Neural progenitor cell (in vitro differentiated cells): ENCODE measurements around the gene PRB4.

Experiments used
- CTCF ChIP-seq: fragments of 200-600 bp; sonication (generic); IDR thresholded peaks from 2 replicates; pipeline ENCODE4 v1.5.1; 2017; ENCODE audit warnings: antibody characterized with exemption, mild to moderate bottlenecking
- EZH2 ChIP-seq: fragments of 200-600 bp; sonication (generic); IDR thresholded peaks from 2 replicates; pipeline ENCODE4 v1.6.1; 2017; ENCODE audit warnings: antibody characterized with exemption, mild to moderate bottlenecking, moderate library complexity

- TF ChIP-seq CTCF (no peak), EZH2 (no peak)
Observed at GRCh38 chr12:11307143-11307542, 3.1 kb downstream of the PRB4 start.
